ENCODE data around the gene H1-8. TPM values are rescaled to one million over a fixed set of nuclear protein-coding genes. Genes with fewer than 3 reads are reported as not detected.

Gene H1-8
- total RNA-seq, 1 donor from 2014 or later: not detected

GRCh38 chr3:129594907-129595390 is 52.0 kb downstream of the H1-8 start:
- Histone ChIP-seq H3K4me3 (ENCODE audit: low read depth, low read length) (no peak overlapping the region), H3K27me3 (ENCODE audit: control insufficient read depth, insufficient read depth, low read length) (no peaks in the 10 kb centered on the region), H3K36me3 (ENCODE audit: control insufficient read depth, insufficient read depth, low read length) (no peaks in the 10 kb centered on the region)
- no peak for TF ChIP-seq CTCF (IDR thresholded peaks at IDR 0.05; ENCODE audit: insufficient read depth, low read length, severe bottlenecking)
- FAIRE-seq (no peak), DNase-seq (ENCODE audit: low read depth) (no peak)

GRCh38 chr3:129595544-129596193 is 52.7 kb downstream of the H1-8 start:
- TF ChIP-seq CTCF (IDR thresholded peaks at IDR 0.05; ENCODE audit: insufficient read depth, low read length, severe bottlenecking): no peak
- Histone ChIP-seq H3K27me3 (ENCODE audit: control insufficient read depth, insufficient read depth, low read length) (no peaks in the 10 kb centered on the region), H3K4me3 (ENCODE audit: low read depth, low read length) (no peak overlapping the region), H3K36me3 (ENCODE audit: control insufficient read depth, insufficient read depth, low read length) (no peaks in the 10 kb centered on the region)
- DNase-seq (ENCODE audit: low read depth) (no peak), FAIRE-seq (no peak)

GRCh38 chr3:129596194-129597086 is 53.5 kb downstream of the H1-8 start:
- DNase-seq (ENCODE audit: low read depth) (no peak), FAIRE-seq (no peak)
- H3K27me3 ChIP-seq (ENCODE audit: control insufficient read depth, insufficient read depth, low read length): no peaks in the 10 kb centered on the region
- TF ChIP-seq CTCF (IDR thresholded peaks at IDR 0.05; ENCODE audit: insufficient read depth, low read length, severe bottlenecking): no peak
- no peak overlapping the region for H3K4me3 ChIP-seq (ENCODE audit: low read depth, low read length)
- no peaks in the 10 kb centered on the region for H3K36me3 ChIP-seq (ENCODE audit: control insufficient read depth, insufficient read depth, low read length)

- no peak for FAIRE-seq
- Histone ChIP-seq H3K4me3 (ENCODE audit: low read depth, low read length) (no peak overlapping the region), H3K27me3 (ENCODE audit: control insufficient read depth, insufficient read depth, low read length) (no peaks in the 10 kb centered on the region), H3K36me3 (ENCODE audit: control insufficient read depth, insufficient read depth, low read length) (no peaks in the 10 kb centered on the region)
- no peak for DNase-seq (ENCODE audit: low read depth)
- TF ChIP-seq CTCF (IDR thresholded peaks at IDR 0.05; ENCODE audit: insufficient read depth, low read length, severe bottlenecking): no peak
These were observed 54.4 kb downstream of the H1-8 start for GRCh38 chr3:129597087-129597999.

GRCh38 chr3:129598000-129598381 is 55.0 kb downstream of the H1-8 start:
- DNase-seq (ENCODE audit: low read depth) (no peak), FAIRE-seq (no peak)
- TF ChIP-seq CTCF (IDR thresholded peaks at IDR 0.05; ENCODE audit: insufficient read depth, low read length, severe bottlenecking): no peak
- Histone ChIP-seq H3K4me3 (ENCODE audit: low read depth, low read length) (no peak overlapping the region), H3K27me3 (ENCODE audit: control insufficient read depth, insufficient read depth, low read length) (no peaks in the 10 kb centered on the region), H3K36me3 (ENCODE audit: control insufficient read depth, insufficient read depth, low read length) (no peaks in the 10 kb centered on the region)

All from bronchial epithelial cell (primary cell).